ENCODE data around the gene RPS18.
A peak's percentile ranks its signal among the peaks of the same experiment; 100 is the strongest.
"Not testable (repeated sequence)": the region's sequence is repeated elsewhere in the genome, so short reads cannot be mapped to it uniquely, and the experiment has no call there.

The RPS18 gene

GRCh38 chr6:33271468-33272274 is at the start of gene RPS18, which contains the start of gene VPS52:
RPS18 (plus strand) TSS chr6:33272075; CDS start chr6:33272120, 45 bp downstream.
VPS52 (minus strand) TSS chr6:33271876; CDS start chr6:33271675, 201 bp downstream.
- H3K4me1 Mint-ChIP-seq, result peaks cover 37% of the 10 kb centered on the region
- H3K9me3 Mint-ChIP-seq, result no peaks in the 10 kb centered on the region
- peak within 1 kb of the TSS; percentile 97 for H3K27ac Mint-ChIP-seq
- peak within 1 kb of the TSS; percentile 98 for H3K4me3 Mint-ChIP-seq
- peak; percentile 93 to 95 for DNase-seq (ENCODE audit: low spot score in 2 of 2)
- peak; percentile 85 for ATAC-seq (ENCODE audit: low read depth)
- peaks cover 25% of the 10 kb centered on the region for H3K36me3 Mint-ChIP-seq
- no peaks in the 10 kb centered on the region for H3K27me3 Mint-ChIP-seq

GRCh38 chr6:33226503-33227120 is 45.3 kb upstream of the RPS18 start:
- ATAC-seq (ENCODE audit: low read depth); H3K4me3 Mint-ChIP-seq; H3K36me3 Mint-ChIP-seq; H3K4me1 Mint-ChIP-seq; DNase-seq (ENCODE audit: low spot score in 2 of 2); H3K9me3 Mint-ChIP-seq; H3K27ac Mint-ChIP-seq: not testable (repeated sequence)
- H3K27me3 Mint-ChIP-seq, result peaks cover 14% of the 10 kb centered on the region

GRCh38 chr6:33235221-33235634 is 36.6 kb upstream of the RPS18 start:
- no peak overlapping the region for H3K4me3 Mint-ChIP-seq
- no peak overlapping the region for H3K27ac Mint-ChIP-seq
- H3K36me3 Mint-ChIP-seq, result no peaks in the 10 kb centered on the region
- no peaks in the 10 kb centered on the region for H3K4me1 Mint-ChIP-seq
- H3K27me3 Mint-ChIP-seq, result peaks cover 30% of the 10 kb centered on the region
- ATAC-seq (ENCODE audit: low read depth) (no peak), DNase-seq (ENCODE audit: low spot score in 2 of 2) (no peak)
- H3K9me3 Mint-ChIP-seq, result no peaks in the 10 kb centered on the region

- peaks cover 2% of the 10 kb centered on the region for H3K36me3 Mint-ChIP-seq
- H3K27ac Mint-ChIP-seq, result no peak overlapping the region
- H3K4me3 Mint-ChIP-seq, result no peak overlapping the region
- H3K9me3 Mint-ChIP-seq, result peaks cover 2% of the 10 kb centered on the region
- ATAC-seq (ENCODE audit: low read depth) (no peak), DNase-seq (ENCODE audit: low spot score in 2 of 2) (no peak)
- peaks cover 29% of the 10 kb centered on the region for H3K27me3 Mint-ChIP-seq
- peaks cover 3% of the 10 kb centered on the region for H3K4me1 Mint-ChIP-seq
These were observed 35.5 kb upstream of the RPS18 start for GRCh38 chr6:33236328-33236727.

GRCh38 chr6:33236852-33237251 is 35.0 kb upstream of the RPS18 start:
- Mint-ChIP-seq H3K4me3 (no peak overlapping the region), H3K4me1 (peaks cover 5% of the 10 kb centered on the region), H3K27me3 (peaks cover 26% of the 10 kb centered on the region), H3K9me3 (peaks cover 2% of the 10 kb centered on the region), H3K36me3 (peaks cover 2% of the 10 kb centered on the region), H3K27ac (no peak overlapping the region)
- ATAC-seq (ENCODE audit: low read depth) (no peak), DNase-seq (ENCODE audit: low spot score in 2 of 2) (no peak)

GRCh38 chr6:33237741-33238140 is 34.1 kb upstream of the RPS18 start:
- no peak overlapping the region for H3K4me3 Mint-ChIP-seq
- ATAC-seq (ENCODE audit: low read depth) (no peak), DNase-seq (ENCODE audit: low spot score in 2 of 2) (no peak)
- peaks cover 2% of the 10 kb centered on the region for H3K36me3 Mint-ChIP-seq
- H3K9me3 Mint-ChIP-seq, result peaks cover 2% of the 10 kb centered on the region
- H3K27me3 Mint-ChIP-seq, result peaks cover 27% of the 10 kb centered on the region
- no peak overlapping the region for H3K27ac Mint-ChIP-seq
- H3K4me1 Mint-ChIP-seq, result peaks cover 8% of the 10 kb centered on the region

GRCh38 chr6:33241968-33242367 is 29.9 kb upstream of the RPS18 start:
- Mint-ChIP-seq H3K27me3 (peaks cover 14% of the 10 kb centered on the region), H3K4me3 (no peak overlapping the region), H3K4me1 (peaks cover 8% of the 10 kb centered on the region)

GRCh38 chr6:33243476-33243875 is 28.4 kb upstream of the RPS18 start:
- peaks cover 2% of the 10 kb centered on the region for H3K36me3 Mint-ChIP-seq
- H3K4me3 Mint-ChIP-seq, result no peak overlapping the region
- H3K27ac Mint-ChIP-seq, result no peak overlapping the region
- ATAC-seq (ENCODE audit: low read depth) (no peak), DNase-seq (ENCODE audit: low spot score in 2 of 2) (no peak)
- peaks cover 2% of the 10 kb centered on the region for H3K9me3 Mint-ChIP-seq
- H3K4me1 Mint-ChIP-seq, result peaks cover 11% of the 10 kb centered on the region
- H3K27me3 Mint-ChIP-seq, result peaks cover 14% of the 10 kb centered on the region

More at GRCh38 chr6:33241968-33242367, 29.9 kb upstream of the RPS18 start:
- ATAC-seq (ENCODE audit: low read depth) (no peak), DNase-seq (ENCODE audit: low spot score in 2 of 2) (no peak)
- Mint-ChIP-seq H3K36me3 (peaks cover 2% of the 10 kb centered on the region), H3K27ac (no peak overlapping the region), H3K9me3 (peaks cover 2% of the 10 kb centered on the region)

- ATAC-seq (ENCODE audit: low read depth) (peak; percentile 38), DNase-seq (ENCODE audit: low spot score in 2 of 2) (peak; percentile 91 to 97)
- H3K27me3 Mint-ChIP-seq, result no peaks in the 10 kb centered on the region
- peak overlapping the region; percentile 87 for H3K4me3 Mint-ChIP-seq
- peak overlapping the region; percentile 85 for H3K27ac Mint-ChIP-seq
- no peaks in the 10 kb centered on the region for H3K9me3 Mint-ChIP-seq
- peaks cover 11% of the 10 kb centered on the region for H3K36me3 Mint-ChIP-seq
- H3K4me1 Mint-ChIP-seq, result peaks cover 26% of the 10 kb centered on the region
These were observed 23.8 kb upstream of the RPS18 start for GRCh38 chr6:33247977-33248642.

- peak overlapping the region; percentile 87 for H3K4me3 Mint-ChIP-seq
- DNase-seq (ENCODE audit: low spot score in 2 of 2) (no peak), ATAC-seq (ENCODE audit: low read depth) (peak; percentile 18)
- peak overlapping the region; percentile 85 for H3K27ac Mint-ChIP-seq
- no peaks in the 10 kb centered on the region for H3K9me3 Mint-ChIP-seq
- peaks cover 26% of the 10 kb centered on the region for H3K4me1 Mint-ChIP-seq
- H3K27me3 Mint-ChIP-seq, result no peaks in the 10 kb centered on the region
- peaks cover 11% of the 10 kb centered on the region for H3K36me3 Mint-ChIP-seq
These were observed 23.3 kb upstream of the RPS18 start for GRCh38 chr6:33248643-33248931.

- peak overlapping the region; percentile 87 for H3K4me3 Mint-ChIP-seq
- H3K4me1 Mint-ChIP-seq, result peaks cover 26% of the 10 kb centered on the region
- DNase-seq (ENCODE audit: low spot score in 2 of 2) (peak; percentile 84 to 90), ATAC-seq (ENCODE audit: low read depth) (peak; percentile 84)
- peaks cover 11% of the 10 kb centered on the region for H3K36me3 Mint-ChIP-seq
- no peaks in the 10 kb centered on the region for H3K9me3 Mint-ChIP-seq
- H3K27me3 Mint-ChIP-seq, result no peaks in the 10 kb centered on the region
- peak overlapping the region; percentile 85 for H3K27ac Mint-ChIP-seq
These were observed 22.7 kb upstream of the RPS18 start for GRCh38 chr6:33248932-33249731.

GRCh38 chr6:33249732-33250630 is 21.9 kb upstream of the RPS18 start:
- peaks cover 11% of the 10 kb centered on the region for H3K36me3 Mint-ChIP-seq
- H3K4me1 Mint-ChIP-seq, result peaks cover 26% of the 10 kb centered on the region
- H3K9me3 Mint-ChIP-seq, result no peaks in the 10 kb centered on the region
- ATAC-seq (ENCODE audit: low read depth) (no peak), DNase-seq (ENCODE audit: low spot score in 2 of 2) (no peak)
- peak overlapping the region; percentile 85 for H3K27ac Mint-ChIP-seq
- peak overlapping the region; percentile 87 for H3K4me3 Mint-ChIP-seq
- H3K27me3 Mint-ChIP-seq, result no peaks in the 10 kb centered on the region

GRCh38 chr6:33250731-33251130 is 21.1 kb upstream of the RPS18 start:
- Mint-ChIP-seq H3K27ac (peak overlapping the region; percentile 82), H3K27me3 (no peaks in the 10 kb centered on the region), H3K4me3 (peak overlapping the region; percentile 87), H3K9me3 (no peaks in the 10 kb centered on the region), H3K36me3 (peaks cover 13% of the 10 kb centered on the region), H3K4me1 (peaks cover 26% of the 10 kb centered on the region)
- no peak for ATAC-seq (ENCODE audit: low read depth)
- DNase-seq (ENCODE audit: low spot score in 2 of 2), result no peak

Measured in memory B cell (primary cell).